H9 (cell line): ENCODE data around the gene POU3F2. TPM values are rescaled to one million over a fixed set of nuclear protein-coding genes. Genes with fewer than 3 reads are reported as not detected.

ENCODE experiments used
- DNase-seq: peaks from one replicate; pipeline ENCODE4 v3.0.0-alpha.2; 2017
- H2AFZ ChIP-seq: one replicate; pipeline ENCODE4 v1.6.1; 2013; ENCODE audit warnings: mild to moderate bottlenecking, low read length, control low read depth, moderate library complexity
- H2AK5ac ChIP-seq: 2 replicates; pipeline ENCODE4 v1.6.1; 2013; ENCODE audit warnings: low read length, control low read depth, mixed read lengths; ENCODE audit not compliant: insufficient read length
- H2BK120ac ChIP-seq: one replicate; pipeline ENCODE4 v1.6.1; 2013; ENCODE audit warnings: low read depth, mild to moderate bottlenecking, low read length, control low read depth, inconsistent platforms; ENCODE audit not compliant: poor library complexity, severe bottlenecking
- H2BK12ac ChIP-seq: 2 replicates; pipeline ENCODE4 v1.6.1; 2013; ENCODE audit warnings: low read length, control low read depth, mixed read lengths, low read depth; ENCODE audit not compliant: insufficient read length
- H2BK15ac ChIP-seq: 2 replicates; pipeline ENCODE4 v1.6.1; 2013; ENCODE audit warnings: low read depth, low read length, control low read depth
- H2BK20ac ChIP-seq: one replicate; pipeline ENCODE4 v1.6.1; 2013; ENCODE audit warnings: low read depth, mild to moderate bottlenecking, low read length, control low read depth, inconsistent platforms; ENCODE audit not compliant: poor library complexity, severe bottlenecking
- H2BK5ac ChIP-seq: 2 replicates; pipeline ENCODE4 v1.6.1; 2013; ENCODE audit warnings: low read length, control low read depth, mixed read lengths; ENCODE audit not compliant: insufficient read length
- H3K14ac ChIP-seq: 2 replicates; pipeline ENCODE4 v1.6.1; 2013; ENCODE audit warnings: low read length, control low read depth; ENCODE audit not compliant: insufficient read depth
- H3K18ac ChIP-seq: 2 replicates; pipeline ENCODE4 v1.6.1; 2013; ENCODE audit warnings: low read depth, mild to moderate bottlenecking, mixed read lengths, low read length, control low read depth; ENCODE audit not compliant: insufficient read length
- H3K23ac ChIP-seq: 2 replicates; pipeline ENCODE4 v1.6.1; 2013; ENCODE audit warnings: low read length, control low read depth, mixed read lengths, low read depth; ENCODE audit not compliant: insufficient read length
- H3K23me2 ChIP-seq: 2 replicates; pipeline ENCODE4 v1.6.1; 2013; ENCODE audit warnings: low read depth, mild to moderate bottlenecking, mixed read lengths, low read length, control low read depth; ENCODE audit not compliant: insufficient read length, poor library complexity, severe bottlenecking
- H3K27ac ChIP-seq: 2 replicates; pipeline ENCODE4 v1.5.1; 2013; ENCODE audit warnings: low read length, control low read depth, mixed read lengths, low read depth; ENCODE audit not compliant: insufficient read length
- H3K27me3 ChIP-seq: 2 replicates; pipeline ENCODE4 v1.6.1; 2013; ENCODE audit warnings: low read length, control low read depth, inconsistent platforms; ENCODE audit not compliant: insufficient read depth
- H3K4ac ChIP-seq: 2 replicates; pipeline ENCODE4 v1.6.1; 2013; ENCODE audit warnings: low read depth, mild to moderate bottlenecking, control low read depth, inconsistent platforms, low read length, moderate library complexity
- H3K4me1 ChIP-seq: 2 replicates; pipeline ENCODE4 v1.6.1; 2013; ENCODE audit warnings: low read length, control low read depth, inconsistent platforms; ENCODE audit not compliant: insufficient read depth
- H3K4me2 ChIP-seq: 2 replicates; pipeline ENCODE4 v1.6.1; 2013; ENCODE audit warnings: low read length, control low read depth, mixed read lengths; ENCODE audit not compliant: insufficient read length, insufficient read depth
- H3K56ac ChIP-seq: 2 replicates; pipeline ENCODE4 v1.6.1; 2013; ENCODE audit warnings: low read depth, mild to moderate bottlenecking, mixed read lengths, low read length, control low read depth; ENCODE audit not compliant: insufficient read length
- H3K79me1 ChIP-seq: 2 replicates; pipeline ENCODE4 v1.6.1; 2013; ENCODE audit warnings: low read depth, mild to moderate bottlenecking, moderate library complexity, low read length, control low read depth, inconsistent platforms; ENCODE audit not compliant: insufficient read depth, poor library complexity, severe bottlenecking
- H3K79me2 ChIP-seq: 2 replicates; pipeline ENCODE4 v1.6.1; 2013; ENCODE audit warnings: low read length, control low read depth, inconsistent platforms; ENCODE audit not compliant: insufficient read depth
- H3K9ac ChIP-seq: 2 replicates; pipeline ENCODE4 v1.6.1; 2013; ENCODE audit warnings: low read length, control low read depth, mixed read lengths; ENCODE audit not compliant: insufficient read length; ENCODE audit errors: extremely low read depth
- H3K9me3 ChIP-seq: one replicate; pipeline ENCODE4 v1.6.1; 2013; ENCODE audit warnings: low read depth, low read length, inconsistent platforms; ENCODE audit not compliant: control insufficient read depth
- H3T11ph ChIP-seq: one replicate; pipeline ENCODE4 v1.6.1; 2013; ENCODE audit warnings: mild to moderate bottlenecking, low read length, control low read depth, inconsistent platforms
- H4K20me1 ChIP-seq: one replicate; pipeline ENCODE4 v1.6.1; 2013; ENCODE audit not compliant: control insufficient read depth, insufficient read length, insufficient read depth
- H4K5ac ChIP-seq: 2 replicates; pipeline ENCODE4 v1.6.1; 2013; ENCODE audit warnings: low read depth, mild to moderate bottlenecking, mixed read lengths, low read length, control low read depth; ENCODE audit not compliant: insufficient read length
- H4K8ac ChIP-seq: replicated peaks from 2 replicates; pipeline ENCODE4 v1.6.1; 2013; ENCODE audit warnings: low read length, control low read depth, mixed read lengths, low read depth; ENCODE audit not compliant: insufficient read length
- H4K91ac ChIP-seq: 2 replicates; pipeline ENCODE4 v1.6.1; 2013; ENCODE audit warnings: low read depth, mild to moderate bottlenecking, moderate library complexity, mixed read lengths, low read length, control low read depth; ENCODE audit not compliant: insufficient read length
- H3K27ac Mint-ChIP-seq, 3 experiments: 2 replicates in 2 of 3; 3 replicates in 1 of 3; pipeline ENCODE4 v1.8.0; 2020 to 2021; ENCODE audit warnings: mixed read lengths in 3 of 3, mild to moderate bottlenecking in 1 of 3, moderate library complexity in 1 of 3
- H3K27me3 Mint-ChIP-seq: 2 replicates; pipeline ENCODE4 v1.8.0; 2021; ENCODE audit warnings: low read depth, mild to moderate bottlenecking, moderate library complexity, mixed read lengths
- H3K36me3 Mint-ChIP-seq, 3 experiments: 2 replicates in 2 of 3; 3 replicates in 1 of 3; pipeline ENCODE4 v1.8.0; 2020 to 2021; ENCODE audit warnings: low read depth in 3 of 3, mixed read lengths in 3 of 3; ENCODE audit not compliant: insufficient read depth in 1 of 3
- H3K4me1 Mint-ChIP-seq, 2 experiments: 2 replicates each; pipeline ENCODE4 v1.8.0; 2020; ENCODE audit warnings: mixed read lengths in 2 of 2
- H3K4me3 Mint-ChIP-seq, 2 experiments: 2 replicates in 1 of 2; 3 replicates in 1 of 2; pipeline ENCODE4 v1.8.0; 2020 to 2021; ENCODE audit warnings: mild to moderate bottlenecking in 2 of 2, mixed read lengths in 2 of 2, moderate library complexity in 1 of 2
- H3K9me3 Mint-ChIP-seq, 2 experiments: 2 replicates in 1 of 2; 3 replicates in 1 of 2; pipeline ENCODE4 v1.8.0; 2020; ENCODE audit warnings: mild to moderate bottlenecking in 2 of 2, mixed read lengths in 2 of 2, moderate library complexity in 1 of 2
- WGBS: extraction: QIAGEN DNeasy Blood & Tissue Kit; methylation state at CpG from one replicate; pipeline ENCODE4 v1.1.7; 2013; ENCODE audit warnings: missing lambda C conversion rate, low lambda C conversion rate, mixed read lengths; ENCODE audit not compliant: insufficient read length; ENCODE audit errors: extremely low coverage; 5-methylcytosine and 5-hydroxymethylcytosine counted together
- total RNA-seq: library from RNA; stranded (reverse); gene quantifications from 2 replicates; pipeline ENCODE4 v1.2.1, GENCODE V29; 2021
- TF ChIP-seq, protein P1 (sequence below): fragments of 200-600 bp; sonication (generic); conservative IDR thresholded peaks from 3 replicates; pipeline ENCODE4 v1.8.0; 2021; ENCODE audit warnings: antibody characterized with exemption, mild to moderate bottlenecking

POU3F2 gene
- total RNA-seq, 1 experiment from 2014 or later = 0.09 TPM

DNA sequence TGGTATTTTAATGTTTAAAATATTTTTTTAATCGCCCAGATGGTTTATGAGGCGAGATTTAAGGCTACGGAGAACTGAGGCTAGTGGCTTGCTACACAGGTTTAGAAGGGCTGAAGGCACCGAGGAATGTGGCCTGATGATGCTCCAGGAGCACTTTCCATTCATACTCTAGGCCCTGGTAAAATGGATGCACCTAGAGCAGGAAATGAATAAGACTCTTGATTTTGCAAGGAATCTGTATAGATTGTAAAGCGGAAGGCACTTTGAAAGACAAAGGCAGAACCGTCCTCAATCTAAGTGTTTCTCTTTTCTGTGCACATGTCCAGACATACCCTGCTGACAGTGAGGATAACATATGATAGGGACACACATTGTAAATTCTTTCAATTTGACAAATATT is 30.1 kb downstream of the POU3F2 start:
- no peak overlapping the region for H2BK120ac ChIP-seq
- H3K23me2 ChIP-seq = no peaks in the 10 kb centered on the region
- no peak overlapping the region for H2BK12ac ChIP-seq
- no peak for DNase-seq
- no CpG with 5 or more reads among the region's 6 CpGs for WGBS
- H2BK15ac ChIP-seq = no peak overlapping the region
- no peak overlapping the region for H3T11ph ChIP-seq
- no peak overlapping the region for H3K14ac ChIP-seq
- Mint-ChIP-seq H3K27me3 (no peaks in the 10 kb centered on the region), H3K36me3 (peaks cover 0 to 5% (median 4%) of the 10 kb centered on the region in 3 experiments; a peak in 2 of 7 replicates), H3K4me3 (no peak overlapping the region), H3K9me3 (no peaks in the 10 kb centered on the region), H3K27ac (no peak overlapping the region), H3K4me1 (peaks cover 0 to 6% of the 10 kb centered on the region in 2 experiments; a peak in 1 of 4 replicates)
- no peak overlapping the region for H4K5ac ChIP-seq
- H3K56ac ChIP-seq = no peak overlapping the region
- H4K91ac ChIP-seq = no peak overlapping the region
- H3K18ac ChIP-seq = no peak overlapping the region
- H2BK5ac ChIP-seq = no peak overlapping the region
- peaks cover 4% of the 10 kb centered on the region; the same call in 1 of the 2 replicates for H3K4me1 ChIP-seq
- TF ChIP-seq, protein P1, sequence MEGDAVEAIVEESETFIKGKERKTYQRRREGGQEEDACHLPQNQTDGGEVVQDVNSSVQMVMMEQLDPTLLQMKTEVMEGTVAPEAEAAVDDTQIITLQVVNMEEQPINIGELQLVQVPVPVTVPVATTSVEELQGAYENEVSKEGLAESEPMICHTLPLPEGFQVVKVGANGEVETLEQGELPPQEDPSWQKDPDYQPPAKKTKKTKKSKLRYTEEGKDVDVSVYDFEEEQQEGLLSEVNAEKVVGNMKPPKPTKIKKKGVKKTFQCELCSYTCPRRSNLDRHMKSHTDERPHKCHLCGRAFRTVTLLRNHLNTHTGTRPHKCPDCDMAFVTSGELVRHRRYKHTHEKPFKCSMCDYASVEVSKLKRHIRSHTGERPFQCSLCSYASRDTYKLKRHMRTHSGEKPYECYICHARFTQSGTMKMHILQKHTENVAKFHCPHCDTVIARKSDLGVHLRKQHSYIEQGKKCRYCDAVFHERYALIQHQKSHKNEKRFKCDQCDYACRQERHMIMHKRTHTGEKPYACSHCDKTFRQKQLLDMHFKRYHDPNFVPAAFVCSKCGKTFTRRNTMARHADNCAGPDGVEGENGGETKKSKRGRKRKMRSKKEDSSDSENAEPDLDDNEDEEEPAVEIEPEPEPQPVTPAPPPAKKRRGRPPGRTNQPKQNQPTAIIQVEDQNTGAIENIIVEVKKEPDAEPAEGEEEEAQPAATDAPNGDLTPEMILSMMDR = no peak
- H3K23ac ChIP-seq = no peak overlapping the region
- no peak overlapping the region for H2AK5ac ChIP-seq
- no peak overlapping the region for H3K9ac ChIP-seq
- no peak overlapping the region for H4K8ac ChIP-seq
- H3K79me1 ChIP-seq = no peaks in the 10 kb centered on the region
- H2BK20ac ChIP-seq = no peak overlapping the region
- H4K20me1 ChIP-seq = no peaks in the 10 kb centered on the region
- no peak overlapping the region for H3K27ac ChIP-seq
- no peaks in the 10 kb centered on the region for H3K9me3 ChIP-seq
- no peak overlapping the region for H2AFZ ChIP-seq
- H3K4ac ChIP-seq = no peak overlapping the region
- no peaks in the 10 kb centered on the region for H3K27me3 ChIP-seq
- no peaks in the 10 kb centered on the region for H3K79me2 ChIP-seq
- H3K4me2 ChIP-seq = no peak overlapping the region
